CD8-positive, alpha-beta memory T cell (primary cell): Measurements from ENCODE around the gene MICAL3. TPM values are rescaled to one million over a fixed set of nuclear protein-coding genes. Genes with fewer than 3 reads are reported as not detected.

ENCODE experiments used
- CTCF ChIA-PET: fragments of 350-600 bp; sonication (Branson Sonifier 250); formaldehyde crosslinking; loops from one replicate; lab custom pipeline; 2021; ENCODE audit warnings: antibody characterized with exemption; lab: Charles Lee
- POLR2A ChIA-PET: fragments of 350-600 bp; sonication (Branson Sonifier 250); formaldehyde crosslinking; loops from one replicate; lab custom pipeline; 2021; ENCODE audit warnings: antibody characterized with exemption; lab: Charles Lee
- DNase-seq, 5 donors: peaks; one replicate each; pipeline versions ENCODE4 v3.0.0 to v3.0.0-alpha.2; 2020 to 2022; ENCODE audit warnings: mixed read lengths in 1 of 5
- H3K27ac ChIP-seq: one replicate; pipeline ENCODE4 v1.7.0; 2013; ENCODE audit warnings: low read depth, mild to moderate bottlenecking, low read length, moderate library complexity
- H3K27me3 ChIP-seq: 2 replicates; pipeline ENCODE4 v1.7.0; 2013; ENCODE audit warnings: low read length, mild to moderate bottlenecking; ENCODE audit not compliant: insufficient read depth, poor library complexity, severe bottlenecking
- H3K36me3 ChIP-seq: 2 replicates; pipeline ENCODE4 v1.7.0; 2013; ENCODE audit warnings: mild to moderate bottlenecking, low read length, moderate library complexity; ENCODE audit not compliant: insufficient read depth
- H3K4me1 ChIP-seq: 2 replicates; pipeline ENCODE4 v1.7.0; 2013; ENCODE audit warnings: mild to moderate bottlenecking, low read length, moderate library complexity; ENCODE audit not compliant: insufficient read depth
- H3K4me3 ChIP-seq: 2 replicates; pipeline ENCODE4 v1.7.0; 2013; ENCODE audit warnings: mild to moderate bottlenecking, low read length
- H3K9me3 ChIP-seq: 2 replicates; pipeline ENCODE4 v1.7.0; 2013; ENCODE audit warnings: mild to moderate bottlenecking, low read length
- H3K27ac Mint-ChIP-seq, 8 donors: one replicate each; pipeline ENCODE4 v1.8.0; 2020 to 2021; ENCODE audit warnings: mixed read lengths in 8 of 8, mild to moderate bottlenecking in 6 of 8, inconsistent platforms in 3 of 8, moderate library complexity in 3 of 8
- H3K27me3 Mint-ChIP-seq, 2 donors: one replicate each; pipeline ENCODE4 v1.8.0; 2020 to 2021; ENCODE audit warnings: mixed read lengths in 2 of 2, mild to moderate bottlenecking in 1 of 2, moderate library complexity in 1 of 2
- H3K36me3 Mint-ChIP-seq, 3 donors: one replicate each; pipeline ENCODE4 v1.8.0; 2020 to 2021; ENCODE audit warnings: mixed read lengths in 3 of 3, inconsistent platforms in 1 of 3, mild to moderate bottlenecking in 1 of 3
- H3K4me1 Mint-ChIP-seq, 3 donors: one replicate each; pipeline ENCODE4 v1.8.0; 2020 to 2021; ENCODE audit warnings: mixed read lengths in 3 of 3, inconsistent platforms in 1 of 3, mild to moderate bottlenecking in 1 of 3
- H3K4me3 Mint-ChIP-seq, 7 donors: one replicate each; pipeline ENCODE4 v1.8.0; 2020 to 2021; ENCODE audit warnings: mixed read lengths in 7 of 7, mild to moderate bottlenecking in 6 of 7, moderate library complexity in 4 of 7, inconsistent platforms in 2 of 7
- H3K9me3 Mint-ChIP-seq, 5 donors: one replicate each; pipeline ENCODE4 v1.8.0; 2020 to 2022; ENCODE audit warnings: mixed read lengths in 5 of 5, mild to moderate bottlenecking in 3 of 5, moderate library complexity in 2 of 5, inconsistent platforms in 1 of 5
- polyA plus RNA-seq: library from polyadenylated mRNA; unstranded; fragments of 300-500 nt; fragmentation: Illumina TruSeq; gene quantifications from one replicate; pipeline ENCODE4 v1.2.3, GENCODE V29; 2021
- total RNA-seq, 2 experiments: library from RNA; stranded (reverse); gene quantifications; one replicate each; pipeline ENCODE4 v1.2.3, GENCODE V29; 2021

Gene MICAL3
- total and polyA plus RNA-seq, 3 experiments from 2014 or later, result 1.7 to 51.9 (median 51.7) TPM

- ChIA-PET CTCF (interaction anchor here (1.4 to 5.8 kb wide), 3 partner anchors 9 to 41 kb away, joined by 3 to 110 read pairs (median 4); no protein-coding TSS in a partner anchor), POLR2A (no interaction called here)
- Histone ChIP-seq H3K4me1 (peaks cover 50% of the 10 kb centered on the region), H3K27ac (no peak overlapping the region), H3K4me3 (no peak overlapping the region), H3K36me3 (no peaks in the 10 kb centered on the region), H3K27me3 (no peaks in the 10 kb centered on the region), H3K9me3 (no peaks in the 10 kb centered on the region)
- peaks cover 38 to 54% (median 39%) of the 10 kb centered on the region in 3 donors for H3K4me1 Mint-ChIP-seq
- peak overlapping the region in 6 of 8 donors; percentile 42 to 83 (median 58) for H3K27ac Mint-ChIP-seq
- no peaks in the 10 kb centered on the region for H3K9me3 Mint-ChIP-seq
- no peak overlapping the region for H3K4me3 Mint-ChIP-seq
- peaks cover 0 to 7% (median 1%) of the 10 kb centered on the region in 3 donors for H3K36me3 Mint-ChIP-seq
- H3K27me3 Mint-ChIP-seq, result peaks cover 0 to 1% of the 10 kb centered on the region in 2 donors
- no peak for DNase-seq
Observed at GRCh38 chr22:17782621-17783020, 241.7 kb downstream of the MICAL3 start.

- POLR2A ChIA-PET, result no interaction called here
- H3K36me3 ChIP-seq, result no peaks in the 10 kb centered on the region
- Mint-ChIP-seq H3K36me3 (peaks cover 0 to 9% (median 1%) of the 10 kb centered on the region in 3 donors), H3K27me3 (peaks cover 0 to 1% of the 10 kb centered on the region in 2 donors), H3K4me3 (no peak overlapping the region), H3K9me3 (no peaks in the 10 kb centered on the region), H3K27ac (peak overlapping the region in 5 of 8 donors; percentile 42 to 83 (median 63)), H3K4me1 (peaks cover 39 to 58% (median 43%) of the 10 kb centered on the region in 3 donors)
- DNase-seq, result no peak
- peaks cover 51% of the 10 kb centered on the region for H3K4me1 ChIP-seq
- no peak overlapping the region for H3K4me3 ChIP-seq
- H3K27ac ChIP-seq, result no peak overlapping the region
- CTCF ChIA-PET, result interaction anchor here (1.1 to 5.8 kb wide), 4 partner anchors 9 to 38 kb away, joined by 3 to 54 read pairs (median 4); no protein-coding TSS in a partner anchor
- H3K9me3 ChIP-seq, result no peaks in the 10 kb centered on the region
- no peaks in the 10 kb centered on the region for H3K27me3 ChIP-seq
Observed at GRCh38 chr22:17782158-17782557, 242.2 kb downstream of the MICAL3 start.

GRCh38 chr22:17781319-17782031 lies 242.9 kb downstream of the MICAL3 start:
- Histone ChIP-seq H3K27ac (no peak overlapping the region), H3K27me3 (no peaks in the 10 kb centered on the region), H3K4me3 (no peak overlapping the region), H3K36me3 (no peaks in the 10 kb centered on the region), H3K9me3 (no peaks in the 10 kb centered on the region), H3K4me1 (peaks cover 56% of the 10 kb centered on the region)
- Mint-ChIP-seq H3K4me3 (peak overlapping the region; percentile 35 to 70 (median 53)), H3K4me1 (peaks cover 45 to 63% (median 48%) of the 10 kb centered on the region in 3 donors), H3K9me3 (no peaks in the 10 kb centered on the region), H3K27ac (peak overlapping the region in 7 of 8 donors; percentile 74 to 95 (median 86)), H3K27me3 (peaks cover 0 to 1% of the 10 kb centered on the region in 2 donors), H3K36me3 (peaks cover 0 to 11% (median 1%) of the 10 kb centered on the region in 3 donors)
- DNase-seq, result peak; percentile 30 to 74 (median 47)
- POLR2A ChIA-PET, result no interaction called here
- CTCF ChIA-PET, result interaction anchor here (1.1 to 5.8 kb wide), 4 partner anchors 14 to 38 kb away, joined by 4 to 54 read pairs (median 4); no protein-coding TSS in a partner anchor

- POLR2A ChIA-PET, result interaction anchor here (0.5 kb wide), 1 partner anchor 1679 kb away, joined by 4 read pairs; no protein-coding TSS in a partner anchor
- Histone ChIP-seq H3K4me1 (peaks cover 62% of the 10 kb centered on the region), H3K4me3 (no peak overlapping the region), H3K27me3 (no peaks in the 10 kb centered on the region), H3K36me3 (no peaks in the 10 kb centered on the region), H3K9me3 (no peaks in the 10 kb centered on the region), H3K27ac (no peak overlapping the region)
- Mint-ChIP-seq H3K4me1 (peaks cover 51 to 69% (median 54%) of the 10 kb centered on the region in 3 donors), H3K9me3 (no peaks in the 10 kb centered on the region), H3K27ac (peak overlapping the region; percentile 66 to 99 (median 87)), H3K4me3 (peak overlapping the region in 5 of 7 donors; percentile 35 to 95 (median 70)), H3K27me3 (peaks cover 0 to 1% of the 10 kb centered on the region in 2 donors), H3K36me3 (peaks cover 0 to 11% (median 1%) of the 10 kb centered on the region in 3 donors)
- DNase-seq, result no peak
- CTCF ChIA-PET, result interaction anchor here (1.1 to 5.8 kb wide), 3 partner anchors 13 to 37 kb away, joined by 4 to 54 read pairs (median 5); no protein-coding TSS in a partner anchor
Observed at GRCh38 chr22:17780741-17781318, 243.5 kb downstream of the MICAL3 start.

- no peaks in the 10 kb centered on the region for H3K9me3 ChIP-seq
- peaks cover 64% of the 10 kb centered on the region for H3K4me1 ChIP-seq
- H3K4me1 Mint-ChIP-seq, result peaks cover 57 to 75% (median 60%) of the 10 kb centered on the region in 3 donors
- peaks cover 0 to 1% of the 10 kb centered on the region in 2 donors for H3K27me3 Mint-ChIP-seq
- H3K4me3 ChIP-seq, result no peak overlapping the region
- no peaks in the 10 kb centered on the region for H3K27me3 ChIP-seq
- POLR2A ChIA-PET, result interaction anchor here (0.5 kb wide), 1 partner anchor 1680 kb away, joined by 4 read pairs; no protein-coding TSS in a partner anchor
- H3K4me3 Mint-ChIP-seq, result peak overlapping the region; percentile 33 to 99 (median 92)
- H3K36me3 ChIP-seq, result no peaks in the 10 kb centered on the region
- peaks cover 0 to 11% (median 1%) of the 10 kb centered on the region in 3 donors for H3K36me3 Mint-ChIP-seq
- H3K27ac Mint-ChIP-seq, result peak overlapping the region; percentile 60 to 99 (median 78)
- CTCF ChIA-PET, result interaction anchor here (0.7 to 5.8 kb wide), 3 partner anchors 27 to 609 kb away, joined by 3 to 54 read pairs (median 4); no protein-coding TSS in a partner anchor
- DNase-seq, result no peak
- no peaks in the 10 kb centered on the region for H3K9me3 Mint-ChIP-seq
- H3K27ac ChIP-seq, result no peak overlapping the region
Observed at GRCh38 chr22:17780116-17780740, 244.1 kb downstream of the MICAL3 start.

- Mint-ChIP-seq H3K27me3 (peaks cover 0 to 1% of the 10 kb centered on the region in 2 donors), H3K36me3 (peaks cover 0 to 11% (median 1%) of the 10 kb centered on the region in 3 donors), H3K4me3 (peak overlapping the region; percentile 92 to 99 (median 97)), H3K27ac (peak overlapping the region; percentile 77 to 99 (median 96)), H3K4me1 (peaks cover 64 to 82% (median 67%) of the 10 kb centered on the region in 3 donors), H3K9me3 (no peaks in the 10 kb centered on the region)
- DNase-seq, result no peak
- Histone ChIP-seq H3K9me3 (no peaks in the 10 kb centered on the region), H3K4me1 (peaks cover 72% of the 10 kb centered on the region), H3K36me3 (no peaks in the 10 kb centered on the region), H3K27me3 (no peaks in the 10 kb centered on the region), H3K4me3 (no peak overlapping the region), H3K27ac (no peak overlapping the region)
- ChIA-PET CTCF (interaction anchor here (0.7 to 5.8 kb wide), 4 partner anchors 27 to 608 kb away, joined by 3 to 54 read pairs (median 4); no protein-coding TSS in a partner anchor), POLR2A (interaction anchor here (1.0 kb wide), 1 partner anchor 33 kb away, joined by 3 read pairs; no protein-coding TSS in a partner anchor)
Observed at GRCh38 chr22:17779286-17780115, 244.9 kb downstream of the MICAL3 start.
